PC-9 (cell line): Measurements from ENCODE around the gene ITK.

Experiments used
- EZH2 ChIP-seq: fragments of 200-600 bp; sonication (generic); IDR thresholded peaks from 2 replicates; pipeline ENCODE4 v1.8.0; 2017; ENCODE audit warnings: antibody characterized with exemption, low read depth
- TF ChIP-seq, protein P1 (sequence below): fragments of 200-600 bp; sonication (generic); conservative IDR thresholded peaks from 2 replicates; pipeline ENCODE4 v1.6.1; 2017; ENCODE audit warnings: mixed run types, antibody characterized with exemption, mild to moderate bottlenecking, moderate library complexity

DNA sequence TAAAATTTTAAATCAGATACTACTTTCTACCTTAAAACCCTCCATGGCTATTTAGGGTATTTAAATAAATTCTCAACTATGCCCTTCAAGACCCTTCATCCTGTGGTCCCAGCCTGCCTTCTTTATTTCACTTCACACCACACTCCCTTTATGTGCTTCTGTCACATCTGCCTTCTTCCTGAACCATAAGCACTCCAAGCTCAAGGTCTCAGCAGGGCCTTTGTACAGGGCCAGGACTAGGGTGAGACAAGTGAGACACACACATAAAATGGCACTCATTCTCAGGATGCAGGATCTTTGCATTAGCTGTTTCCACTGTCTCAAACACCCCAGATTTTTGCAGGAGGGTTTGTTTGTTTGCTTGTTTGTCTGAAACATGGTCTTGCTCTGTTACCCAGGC is 7.6 kb downstream of the ITK start:
- TF ChIP-seq, protein P1, sequence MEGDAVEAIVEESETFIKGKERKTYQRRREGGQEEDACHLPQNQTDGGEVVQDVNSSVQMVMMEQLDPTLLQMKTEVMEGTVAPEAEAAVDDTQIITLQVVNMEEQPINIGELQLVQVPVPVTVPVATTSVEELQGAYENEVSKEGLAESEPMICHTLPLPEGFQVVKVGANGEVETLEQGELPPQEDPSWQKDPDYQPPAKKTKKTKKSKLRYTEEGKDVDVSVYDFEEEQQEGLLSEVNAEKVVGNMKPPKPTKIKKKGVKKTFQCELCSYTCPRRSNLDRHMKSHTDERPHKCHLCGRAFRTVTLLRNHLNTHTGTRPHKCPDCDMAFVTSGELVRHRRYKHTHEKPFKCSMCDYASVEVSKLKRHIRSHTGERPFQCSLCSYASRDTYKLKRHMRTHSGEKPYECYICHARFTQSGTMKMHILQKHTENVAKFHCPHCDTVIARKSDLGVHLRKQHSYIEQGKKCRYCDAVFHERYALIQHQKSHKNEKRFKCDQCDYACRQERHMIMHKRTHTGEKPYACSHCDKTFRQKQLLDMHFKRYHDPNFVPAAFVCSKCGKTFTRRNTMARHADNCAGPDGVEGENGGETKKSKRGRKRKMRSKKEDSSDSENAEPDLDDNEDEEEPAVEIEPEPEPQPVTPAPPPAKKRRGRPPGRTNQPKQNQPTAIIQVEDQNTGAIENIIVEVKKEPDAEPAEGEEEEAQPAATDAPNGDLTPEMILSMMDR: no peak
- no peak for TF ChIP-seq EZH2
